Pons (tissue), 1 donor: ENCODE measurements around the gene SECTM1.

ENCODE experiments used
- DNase-seq: peaks from one replicate; pipeline ENCODE4 v3.0.0-alpha.2; 2016; ENCODE audit warnings: low spot score

Gene SECTM1

GRCh38 chr17:82328141-82328993 lies 5.2 kb downstream of the SECTM1 start:
- no peak for DNase-seq

GRCh38 chr17:82327757-82328140 lies 5.8 kb downstream of the SECTM1 start:
- no peak for DNase-seq

- no peak for DNase-seq
Measured at GRCh38 chr17:82327289-82327688, 6.3 kb downstream of the SECTM1 start.

GRCh38 chr17:82325286-82326180 lies 8.0 kb downstream of the SECTM1 start:
- no peak for DNase-seq

- no peak for DNase-seq
Measured at GRCh38 chr17:82324566-82325285, 8.8 kb downstream of the SECTM1 start.

- no peak for DNase-seq
Measured at GRCh38 chr17:82323514-82324234, 9.9 kb downstream of the SECTM1 start.

- no peak for DNase-seq
Measured at GRCh38 chr17:82322526-82323453, 10.8 kb downstream of the SECTM1 start.

- no peak for DNase-seq
Measured at GRCh38 chr17:82321947-82322466, 11.6 kb downstream of the SECTM1 start.

- DNase-seq, result no peak
Measured at GRCh38 chr17:82320956-82321927, 12.3 kb downstream of the SECTM1 start.

GRCh38 chr17:82320140-82320840 lies 13.3 kb downstream of the SECTM1 start:
- no peak for DNase-seq

GRCh38 chr17:82319619-82320062 lies 13.9 kb downstream of the SECTM1 start:
- no peak for DNase-seq

- DNase-seq, result no peak
Measured at GRCh38 chr17:82318772-82319606, 14.6 kb downstream of the SECTM1 start.

GRCh38 chr17:82318169-82318498 lies 15.4 kb downstream of the SECTM1 start:
- no peak for DNase-seq

GRCh38 chr17:82317394-82318168 lies 16.0 kb downstream of the SECTM1 start, which contains the start of gene CD7:
CD7 (minus strand) TSS chr17:82317608; CDS start chr17:82317495, 113 bp downstream.
- no peak for DNase-seq

GRCh38 chr17:82316651-82317393 lies 16.7 kb downstream of the SECTM1 start:
- DNase-seq, result no peak
